GM19238 (cell line): ENCODE measurements around the gene ZKSCAN8.

Source experiments
- DNase-seq: peaks from one replicate; pipeline ENCODE4 v3.0.0; 2011; ENCODE audit warnings: low spot score; ENCODE audit not compliant: insufficient read length

Gene ZKSCAN8

GRCh38 chr6:28206527-28206926 lies 64.8 kb downstream of the ZKSCAN8 start:
- no peak for DNase-seq

DNA sequence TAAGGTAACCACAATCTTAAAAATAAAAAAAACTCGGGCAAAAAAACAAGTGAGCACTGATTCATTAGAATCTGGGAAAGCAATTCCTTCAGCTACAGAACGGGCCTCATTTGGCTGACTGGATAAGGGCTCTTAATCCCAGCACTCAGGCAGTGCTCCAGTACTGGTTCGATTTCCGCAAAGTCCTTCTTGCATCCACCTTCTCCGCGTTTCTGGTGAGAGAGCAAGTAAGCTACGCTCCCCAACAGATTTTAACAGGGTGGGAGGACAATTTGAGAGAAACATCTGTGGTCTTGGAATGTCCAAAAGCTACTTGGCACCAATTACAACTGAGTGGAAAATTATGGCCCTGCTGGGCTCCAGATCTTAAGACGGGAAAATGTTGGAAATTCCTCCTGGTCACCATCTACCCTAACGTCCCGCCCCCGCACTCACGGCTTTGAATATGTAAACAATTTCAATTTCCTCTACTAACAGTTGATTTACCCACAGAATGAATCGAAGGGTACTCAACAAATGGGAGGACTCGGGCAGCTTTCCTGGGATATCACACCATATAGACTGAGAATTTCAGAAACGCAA lies 65.3 kb downstream of the ZKSCAN8 start:
- no peak for DNase-seq

GRCh38 chr6:28207510-28208110 lies 65.9 kb downstream of the ZKSCAN8 start:
- DNase-seq, result no peak

DNA sequence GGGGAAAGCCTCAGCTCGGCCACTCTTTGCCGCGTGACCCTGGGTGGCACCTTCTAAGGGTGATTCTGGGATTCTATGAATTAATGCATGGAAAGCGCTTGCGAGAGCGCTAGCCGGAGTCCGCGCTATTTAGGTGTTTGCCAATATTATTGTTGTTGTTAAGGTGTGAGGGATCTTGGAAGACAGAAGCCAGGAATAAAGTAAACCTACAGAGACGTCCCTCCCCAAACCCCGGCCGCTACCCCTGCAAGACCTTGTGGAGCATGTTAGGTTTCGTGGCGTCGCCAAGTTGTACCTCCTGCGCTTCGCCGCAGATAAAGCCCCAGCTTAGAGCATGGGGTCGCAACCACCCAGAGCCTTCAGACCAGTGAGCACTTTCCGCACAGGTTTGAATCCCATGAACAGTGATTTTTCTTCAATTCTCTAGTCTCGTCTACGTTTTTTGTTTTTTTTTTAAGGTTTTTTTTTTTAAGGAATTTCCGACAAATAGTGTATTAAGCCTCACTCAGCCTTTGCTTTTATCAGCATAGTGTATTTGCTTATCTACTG lies 66.5 kb downstream of the ZKSCAN8 start:
- no peak for DNase-seq
